Measurements from ENCODE around the gene LRFN2. TPM values are rescaled to one million over a fixed set of nuclear protein-coding genes. Genes with fewer than 3 reads are reported as not detected.
A peak's percentile ranks its signal among the peaks of the same experiment; 100 is the strongest.

The LRFN2 gene
- total and polyA plus RNA-seq, 2 of the 8 experiments (the other 6 are each of a cell fraction or from before 2014, with no cell fraction given): 2.3 TPM

GRCh38 chr6:40563111-40563510, 24.1 kb downstream of the LRFN2 start:
- Histone ChIP-seq H3K56ac (replicated peaks; ENCODE audit: insufficient read length, low read depth, low read length) (no peak overlapping the region), H2BK20ac (ENCODE audit: low read length) (no peak overlapping the region; the same call in 1 of the 2 replicates), H2AFZ (ENCODE audit: low read length) (no peak overlapping the region), H2AK5ac (ENCODE audit: low read depth, low read length) (peak overlapping the region; percentile 28; the same call in 1 of the 2 replicates), H3K27ac (ENCODE audit: low read depth, low read length) (no peak overlapping the region), H4K8ac (ENCODE audit: extremely low read depth, insufficient read depth, low read length) (no peak overlapping the region; the same call in 1 of the 2 replicates), H3K18ac (ENCODE audit: extremely low read depth, low read length) (no peak overlapping the region), H3K4me2 (ENCODE audit: insufficient read depth in 1 of 2, low read depth in 2 of 2, low read length in 2 of 2) (peak overlapping the region in 1 of 2 experiments; percentile 55; a peak in 2 of 4 replicates), H3K27me3 (replicated peaks in 1 of 4; ENCODE audit: control insufficient read depth in 3 of 4, extremely low read depth in 1 of 4, insufficient read depth in 3 of 4, low read length in 3 of 4) (no peaks in the 10 kb centered on the region), H3K79me2 (ENCODE audit: control insufficient read depth in 1 of 2, insufficient read depth in 2 of 2, low read length in 2 of 2) (no peaks in the 10 kb centered on the region), H4K5ac (ENCODE audit: insufficient read length, low read depth, low read length) (no peak overlapping the region), H3K9ac (replicated peaks in 1 of 4; ENCODE audit: extremely low read depth in 1 of 4, low read depth in 3 of 4, low read length in 3 of 4) (no peak overlapping the region), H2BK12ac (ENCODE audit: low read depth, low read length) (peak overlapping the region; percentile 2; the same call in 1 of the 2 replicates), H3K14ac (ENCODE audit: insufficient read length) (no peak overlapping the region), H3K4me3 (ENCODE audit: extremely low read depth in 1 of 4, insufficient read depth in 2 of 4, low read depth in 3 of 4, low read length in 4 of 4) (no peak overlapping the region), H2BK5ac (ENCODE audit: low read depth, low read length) (no peak overlapping the region), H2BK15ac (ENCODE audit: low read length) (0 out of 2 replicates have a peak overlapping the region, but pooled peaks have one; percentile 34), H3K4ac (replicated peaks; ENCODE audit: insufficient read length, low read depth, low read length) (no peak overlapping the region), H2BK120ac (replicated peaks; ENCODE audit: low read depth, low read length) (no peak overlapping the region), H3K9me3 (ENCODE audit: insufficient read depth in 2 of 2, low read depth in 1 of 2, low read length in 1 of 2) (no peaks in the 10 kb centered on the region), H3K23ac (ENCODE audit: insufficient read length) (no peak overlapping the region), H3K23me2 (ENCODE audit: low read depth, low read length) (no peaks in the 10 kb centered on the region; the same call in 1 of the 2 replicates), H3K79me1 (ENCODE audit: low read depth, low read length) (no peaks in the 10 kb centered on the region), H4K20me1 (replicated peaks in 1 of 2; ENCODE audit: control insufficient read depth in 1 of 2, insufficient read depth in 2 of 2, low read length in 2 of 2) (no peaks in the 10 kb centered on the region), H3K36me3 (ENCODE audit: control insufficient read depth in 2 of 4, insufficient read depth in 4 of 4, low read length in 3 of 4) (no peaks in the 10 kb centered on the region), H4K91ac (replicated peaks; ENCODE audit: insufficient read length, low read length) (no peak overlapping the region), H3K4me1 (replicated peaks in 1 of 4; ENCODE audit: control insufficient read depth in 3 of 4, insufficient read depth in 4 of 4, low read length in 3 of 4) (peaks cover 4 to 14% (median 7%) of the 10 kb centered on the region in 4 experiments)
- CTCF ChIA-PET (ENCODE audit: partially characterized antibody): interaction anchor here (0.6 to 3.9 kb wide), 13 partner anchors 11 to 906 kb away, joined by 3 to 24 read pairs (median 5); partner anchors contain the start of gene LRFN2
- no peak for DNase-seq (ENCODE audit: low read depth in 1 of 2, low spot score in 2 of 2)
- WGBS, 2 experiments (ENCODE audit: extremely low coverage in 1 of 2, insufficient coverage in 1 of 2, insufficient read length in 1 of 2, insufficient replicate concordance in 2 of 2, low coverage in 1 of 2, low lambda C conversion rate in 2 of 2, missing lambda C conversion rate in 1 of 2): 65% methylated on average over 5 of the region's 5 CpGs; no CpG with 5 or more reads in 1 of the 2 experiments
- POLR2A ChIA-PET (ENCODE audit: partially characterized antibody): interaction anchor here (0.9 to 1.0 kb wide), 2 partner anchors 11 kb away, joined by 4 read pairs; no protein-coding TSS in a partner anchor
- FAIRE-seq: peak; percentile 24
- TF ChIP-seq HDAC6 (IDR thresholded peaks at IDR 0.05; ENCODE audit: low read depth, low read length): no peak
- peak; percentile 0 to 23; a peak in 2 of 4 replicates for TF ChIP-seq RAD21 (IDR thresholded peaks at IDR 0.05 in 1 of 2, conservative IDR thresholded peaks at IDR 0.05 in 1 of 2; ENCODE audit: low read depth in 2 of 2, low read length in 2 of 2)
- TF ChIP-seq, protein P1, sequence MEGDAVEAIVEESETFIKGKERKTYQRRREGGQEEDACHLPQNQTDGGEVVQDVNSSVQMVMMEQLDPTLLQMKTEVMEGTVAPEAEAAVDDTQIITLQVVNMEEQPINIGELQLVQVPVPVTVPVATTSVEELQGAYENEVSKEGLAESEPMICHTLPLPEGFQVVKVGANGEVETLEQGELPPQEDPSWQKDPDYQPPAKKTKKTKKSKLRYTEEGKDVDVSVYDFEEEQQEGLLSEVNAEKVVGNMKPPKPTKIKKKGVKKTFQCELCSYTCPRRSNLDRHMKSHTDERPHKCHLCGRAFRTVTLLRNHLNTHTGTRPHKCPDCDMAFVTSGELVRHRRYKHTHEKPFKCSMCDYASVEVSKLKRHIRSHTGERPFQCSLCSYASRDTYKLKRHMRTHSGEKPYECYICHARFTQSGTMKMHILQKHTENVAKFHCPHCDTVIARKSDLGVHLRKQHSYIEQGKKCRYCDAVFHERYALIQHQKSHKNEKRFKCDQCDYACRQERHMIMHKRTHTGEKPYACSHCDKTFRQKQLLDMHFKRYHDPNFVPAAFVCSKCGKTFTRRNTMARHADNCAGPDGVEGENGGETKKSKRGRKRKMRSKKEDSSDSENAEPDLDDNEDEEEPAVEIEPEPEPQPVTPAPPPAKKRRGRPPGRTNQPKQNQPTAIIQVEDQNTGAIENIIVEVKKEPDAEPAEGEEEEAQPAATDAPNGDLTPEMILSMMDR (IDR thresholded peaks at IDR 0.05; ENCODE audit: control extremely low read depth in 1 of 3, insufficient read depth in 1 of 3, low read depth in 1 of 3, low read length in 3 of 3): peak in 1 of 3 experiments; percentile 7; a peak in 1 of 4 replicates
- no peak for TF ChIP-seq EGR1 (IDR thresholded peaks at IDR 0.05; ENCODE audit: borderline replicate concordance, low read depth, low read length)
- TF ChIP-seq SRF (IDR thresholded peaks at IDR 0.05; ENCODE audit: low read depth, low read length): no peak

Data from H1 (cell line).